GM12892 (cell line): ENCODE results near the gene H3-3A.

Experiments
- POLR2A ChIP-seq: IDR thresholded peaks from 2 replicates; pipeline ENCODE4 v1.6.1; 2011; ENCODE audit warnings: low read depth, low read length, control low read depth
- POLR2AphosphoS5 ChIP-seq: IDR thresholded peaks from 2 replicates; pipeline ENCODE4 v1.6.1; 2011; ENCODE audit warnings: low read depth, low read length, control low read depth

GRCh38 chr1:226119169-226119568 is 56.7 kb downstream of the H3-3A start:
- TF ChIP-seq POLR2A = no peak
- no peak for TF ChIP-seq POLR2AphosphoS5
